ENCODE data around the gene UIMC1.

GRCh38 chr5:176881816-176882566, 124.6 kb downstream of the UIMC1 start:
- TF ChIP-seq FOSL1 (IDR thresholded peaks at IDR 0.05; ENCODE audit: low read depth) (no peak), POLR2A (IDR thresholded peaks at IDR 0.05; ENCODE audit: borderline replicate concordance, extremely low read depth, insufficient read depth, insufficient read length) (no peak), POLR2AphosphoS5 (IDR thresholded peaks at IDR 0.05; ENCODE audit: low read depth, low read length) (no peak), EGR1 (IDR thresholded peaks at IDR 0.05; ENCODE audit: low read depth) (no peak), MAX (IDR thresholded peaks at IDR 0.05) (no peak), SIN3A (IDR thresholded peaks at IDR 0.05; ENCODE audit: low read depth) (no peak), EZH2 (IDR thresholded peaks at IDR 0.05) (no peak)
- TF ChIP-seq, protein P1, sequence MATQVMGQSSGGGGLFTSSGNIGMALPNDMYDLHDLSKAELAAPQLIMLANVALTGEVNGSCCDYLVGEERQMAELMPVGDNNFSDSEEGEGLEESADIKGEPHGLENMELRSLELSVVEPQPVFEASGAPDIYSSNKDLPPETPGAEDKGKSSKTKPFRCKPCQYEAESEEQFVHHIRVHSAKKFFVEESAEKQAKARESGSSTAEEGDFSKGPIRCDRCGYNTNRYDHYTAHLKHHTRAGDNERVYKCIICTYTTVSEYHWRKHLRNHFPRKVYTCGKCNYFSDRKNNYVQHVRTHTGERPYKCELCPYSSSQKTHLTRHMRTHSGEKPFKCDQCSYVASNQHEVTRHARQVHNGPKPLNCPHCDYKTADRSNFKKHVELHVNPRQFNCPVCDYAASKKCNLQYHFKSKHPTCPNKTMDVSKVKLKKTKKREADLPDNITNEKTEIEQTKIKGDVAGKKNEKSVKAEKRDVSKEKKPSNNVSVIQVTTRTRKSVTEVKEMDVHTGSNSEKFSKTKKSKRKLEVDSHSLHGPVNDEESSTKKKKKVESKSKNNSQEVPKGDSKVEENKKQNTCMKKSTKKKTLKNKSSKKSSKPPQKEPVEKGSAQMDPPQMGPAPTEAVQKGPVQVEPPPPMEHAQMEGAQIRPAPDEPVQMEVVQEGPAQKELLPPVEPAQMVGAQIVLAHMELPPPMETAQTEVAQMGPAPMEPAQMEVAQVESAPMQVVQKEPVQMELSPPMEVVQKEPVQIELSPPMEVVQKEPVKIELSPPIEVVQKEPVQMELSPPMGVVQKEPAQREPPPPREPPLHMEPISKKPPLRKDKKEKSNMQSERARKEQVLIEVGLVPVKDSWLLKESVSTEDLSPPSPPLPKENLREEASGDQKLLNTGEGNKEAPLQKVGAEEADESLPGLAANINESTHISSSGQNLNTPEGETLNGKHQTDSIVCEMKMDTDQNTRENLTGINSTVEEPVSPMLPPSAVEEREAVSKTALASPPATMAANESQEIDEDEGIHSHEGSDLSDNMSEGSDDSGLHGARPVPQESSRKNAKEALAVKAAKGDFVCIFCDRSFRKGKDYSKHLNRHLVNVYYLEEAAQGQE (IDR thresholded peaks at IDR 0.05; ENCODE audit: low read depth) = no peak
- TF ChIP-seq, protein P2, sequence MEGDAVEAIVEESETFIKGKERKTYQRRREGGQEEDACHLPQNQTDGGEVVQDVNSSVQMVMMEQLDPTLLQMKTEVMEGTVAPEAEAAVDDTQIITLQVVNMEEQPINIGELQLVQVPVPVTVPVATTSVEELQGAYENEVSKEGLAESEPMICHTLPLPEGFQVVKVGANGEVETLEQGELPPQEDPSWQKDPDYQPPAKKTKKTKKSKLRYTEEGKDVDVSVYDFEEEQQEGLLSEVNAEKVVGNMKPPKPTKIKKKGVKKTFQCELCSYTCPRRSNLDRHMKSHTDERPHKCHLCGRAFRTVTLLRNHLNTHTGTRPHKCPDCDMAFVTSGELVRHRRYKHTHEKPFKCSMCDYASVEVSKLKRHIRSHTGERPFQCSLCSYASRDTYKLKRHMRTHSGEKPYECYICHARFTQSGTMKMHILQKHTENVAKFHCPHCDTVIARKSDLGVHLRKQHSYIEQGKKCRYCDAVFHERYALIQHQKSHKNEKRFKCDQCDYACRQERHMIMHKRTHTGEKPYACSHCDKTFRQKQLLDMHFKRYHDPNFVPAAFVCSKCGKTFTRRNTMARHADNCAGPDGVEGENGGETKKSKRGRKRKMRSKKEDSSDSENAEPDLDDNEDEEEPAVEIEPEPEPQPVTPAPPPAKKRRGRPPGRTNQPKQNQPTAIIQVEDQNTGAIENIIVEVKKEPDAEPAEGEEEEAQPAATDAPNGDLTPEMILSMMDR (IDR thresholded peaks at IDR 0.05 in 2 of 3, conservative IDR thresholded peaks at IDR 0.05 in 1 of 3; ENCODE audit: borderline replicate concordance in 1 of 3, insufficient read depth in 1 of 3, low read depth in 2 of 3, low read length in 2 of 3) = no peak
- TF ChIP-seq, protein P3, sequence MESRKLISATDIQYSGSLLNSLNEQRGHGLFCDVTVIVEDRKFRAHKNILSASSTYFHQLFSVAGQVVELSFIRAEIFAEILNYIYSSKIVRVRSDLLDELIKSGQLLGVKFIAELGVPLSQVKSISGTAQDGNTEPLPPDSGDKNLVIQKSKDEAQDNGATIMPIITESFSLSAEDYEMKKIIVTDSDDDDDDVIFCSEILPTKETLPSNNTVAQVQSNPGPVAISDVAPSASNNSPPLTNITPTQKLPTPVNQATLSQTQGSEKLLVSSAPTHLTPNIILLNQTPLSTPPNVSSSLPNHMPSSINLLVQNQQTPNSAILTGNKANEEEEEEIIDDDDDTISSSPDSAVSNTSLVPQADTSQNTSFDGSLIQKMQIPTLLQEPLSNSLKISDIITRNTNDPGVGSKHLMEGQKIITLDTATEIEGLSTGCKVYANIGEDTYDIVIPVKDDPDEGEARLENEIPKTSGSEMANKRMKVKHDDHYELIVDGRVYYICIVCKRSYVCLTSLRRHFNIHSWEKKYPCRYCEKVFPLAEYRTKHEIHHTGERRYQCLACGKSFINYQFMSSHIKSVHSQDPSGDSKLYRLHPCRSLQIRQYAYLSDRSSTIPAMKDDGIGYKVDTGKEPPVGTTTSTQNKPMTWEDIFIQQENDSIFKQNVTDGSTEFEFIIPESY (IDR thresholded peaks at IDR 0.05; ENCODE audit: extremely low read depth, insufficient replicate concordance, low read length) = no peak

All from HCT116 (cell line).